Ishikawa (cell line): ENCODE measurements around the gene R3HDM2.

Source experiments
- CEBPB ChIP-seq: IDR thresholded peaks from 2 replicates; pipeline ENCODE4 v1.6.1; 2012
- CREB1 ChIP-seq: IDR thresholded peaks from 2 replicates; pipeline ENCODE4 v1.6.1; 2012; ENCODE audit warnings: low read depth
- EGR1 ChIP-seq: IDR thresholded peaks from 2 replicates; pipeline ENCODE4 v1.6.1; 2012
- FOXM1 ChIP-seq: IDR thresholded peaks from 2 replicates; pipeline ENCODE4 v1.6.1; 2012; ENCODE audit warnings: low read depth, borderline replicate concordance
- MAX ChIP-seq: IDR thresholded peaks from 2 replicates; pipeline ENCODE4 v1.6.1; 2012
- RAD21 ChIP-seq: IDR thresholded peaks from 2 replicates; pipeline ENCODE4 v1.6.1; 2012; ENCODE audit warnings: low read depth
- TAF1 ChIP-seq: IDR thresholded peaks from 2 replicates; pipeline ENCODE4 v1.6.1; 2012; ENCODE audit warnings: low read depth, mild to moderate bottlenecking
- TCF12 ChIP-seq: IDR thresholded peaks from 2 replicates; pipeline ENCODE4 v1.6.1; 2012; ENCODE audit warnings: low read depth
- TEAD4 ChIP-seq: IDR thresholded peaks from 2 replicates; pipeline ENCODE4 v1.6.1; 2012
- USF1 ChIP-seq: IDR thresholded peaks from 2 replicates; pipeline ENCODE4 v1.6.1; 2012

- no peak for TF ChIP-seq EGR1
- no peak for TF ChIP-seq FOXM1
- no peak for TF ChIP-seq TAF1
- no peak for TF ChIP-seq TCF12
- no peak for TF ChIP-seq CEBPB
- no peak for TF ChIP-seq RAD21
- no peak for TF ChIP-seq MAX
- TF ChIP-seq TEAD4: no peak
- TF ChIP-seq USF1: no peak
- no peak for TF ChIP-seq CREB1
Measured at GRCh38 chr12:57452181-57452936, 21.5 kb upstream of the R3HDM2 start.
